ENCODE results near the gene FLT1. TPM values are rescaled to one million over a fixed set of nuclear protein-coding genes. Genes with fewer than 3 reads are reported as not detected.

The FLT1 gene
- total RNA-seq, 1 experiment from 2014 or later = 0.25 TPM

DNA sequence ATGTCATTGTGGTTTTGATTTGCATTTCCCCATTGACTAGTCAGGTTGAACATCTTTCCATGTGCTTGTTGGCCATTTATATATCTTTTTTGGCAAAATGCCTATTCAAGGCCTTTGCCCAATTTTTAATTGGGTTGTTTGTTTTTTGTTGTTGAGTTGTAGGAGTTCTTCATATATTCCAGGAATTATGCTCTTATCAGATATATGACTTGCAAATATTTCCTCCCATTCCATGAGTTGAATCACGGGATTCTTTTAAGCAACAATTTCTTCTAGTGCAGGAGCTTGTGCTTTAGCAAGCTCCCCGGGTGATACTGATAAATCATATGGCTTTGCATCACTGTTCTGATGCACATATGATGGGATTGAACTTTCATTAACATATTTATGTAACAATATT is 47.0 kb upstream of the FLT1 start:
- TF ChIP-seq SIN3A (IDR thresholded peaks at IDR 0.05; ENCODE audit: low read depth) (no peak), CBX3 (IDR thresholded peaks at IDR 0.05; ENCODE audit: low read depth) (no peak), EZH2 (IDR thresholded peaks at IDR 0.05) (no peak), EGR1 (IDR thresholded peaks at IDR 0.05; ENCODE audit: low read depth) (no peak), CEBPB (IDR thresholded peaks at IDR 0.05; ENCODE audit: low read depth) (no peak), FOSL1 (IDR thresholded peaks at IDR 0.05; ENCODE audit: low read depth) (no peak), SRF (IDR thresholded peaks at IDR 0.05; ENCODE audit: low read depth) (no peak), POLR2AphosphoS5 (IDR thresholded peaks at IDR 0.05; ENCODE audit: low read depth, low read length) (no peak), YY1 (IDR thresholded peaks at IDR 0.05; ENCODE audit: extremely low read depth, insufficient replicate concordance, low read depth, low read length) (no peak)
- TF ChIP-seq, protein P1, sequence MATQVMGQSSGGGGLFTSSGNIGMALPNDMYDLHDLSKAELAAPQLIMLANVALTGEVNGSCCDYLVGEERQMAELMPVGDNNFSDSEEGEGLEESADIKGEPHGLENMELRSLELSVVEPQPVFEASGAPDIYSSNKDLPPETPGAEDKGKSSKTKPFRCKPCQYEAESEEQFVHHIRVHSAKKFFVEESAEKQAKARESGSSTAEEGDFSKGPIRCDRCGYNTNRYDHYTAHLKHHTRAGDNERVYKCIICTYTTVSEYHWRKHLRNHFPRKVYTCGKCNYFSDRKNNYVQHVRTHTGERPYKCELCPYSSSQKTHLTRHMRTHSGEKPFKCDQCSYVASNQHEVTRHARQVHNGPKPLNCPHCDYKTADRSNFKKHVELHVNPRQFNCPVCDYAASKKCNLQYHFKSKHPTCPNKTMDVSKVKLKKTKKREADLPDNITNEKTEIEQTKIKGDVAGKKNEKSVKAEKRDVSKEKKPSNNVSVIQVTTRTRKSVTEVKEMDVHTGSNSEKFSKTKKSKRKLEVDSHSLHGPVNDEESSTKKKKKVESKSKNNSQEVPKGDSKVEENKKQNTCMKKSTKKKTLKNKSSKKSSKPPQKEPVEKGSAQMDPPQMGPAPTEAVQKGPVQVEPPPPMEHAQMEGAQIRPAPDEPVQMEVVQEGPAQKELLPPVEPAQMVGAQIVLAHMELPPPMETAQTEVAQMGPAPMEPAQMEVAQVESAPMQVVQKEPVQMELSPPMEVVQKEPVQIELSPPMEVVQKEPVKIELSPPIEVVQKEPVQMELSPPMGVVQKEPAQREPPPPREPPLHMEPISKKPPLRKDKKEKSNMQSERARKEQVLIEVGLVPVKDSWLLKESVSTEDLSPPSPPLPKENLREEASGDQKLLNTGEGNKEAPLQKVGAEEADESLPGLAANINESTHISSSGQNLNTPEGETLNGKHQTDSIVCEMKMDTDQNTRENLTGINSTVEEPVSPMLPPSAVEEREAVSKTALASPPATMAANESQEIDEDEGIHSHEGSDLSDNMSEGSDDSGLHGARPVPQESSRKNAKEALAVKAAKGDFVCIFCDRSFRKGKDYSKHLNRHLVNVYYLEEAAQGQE (IDR thresholded peaks at IDR 0.05; ENCODE audit: low read depth) = no peak
- TF ChIP-seq, protein P2, sequence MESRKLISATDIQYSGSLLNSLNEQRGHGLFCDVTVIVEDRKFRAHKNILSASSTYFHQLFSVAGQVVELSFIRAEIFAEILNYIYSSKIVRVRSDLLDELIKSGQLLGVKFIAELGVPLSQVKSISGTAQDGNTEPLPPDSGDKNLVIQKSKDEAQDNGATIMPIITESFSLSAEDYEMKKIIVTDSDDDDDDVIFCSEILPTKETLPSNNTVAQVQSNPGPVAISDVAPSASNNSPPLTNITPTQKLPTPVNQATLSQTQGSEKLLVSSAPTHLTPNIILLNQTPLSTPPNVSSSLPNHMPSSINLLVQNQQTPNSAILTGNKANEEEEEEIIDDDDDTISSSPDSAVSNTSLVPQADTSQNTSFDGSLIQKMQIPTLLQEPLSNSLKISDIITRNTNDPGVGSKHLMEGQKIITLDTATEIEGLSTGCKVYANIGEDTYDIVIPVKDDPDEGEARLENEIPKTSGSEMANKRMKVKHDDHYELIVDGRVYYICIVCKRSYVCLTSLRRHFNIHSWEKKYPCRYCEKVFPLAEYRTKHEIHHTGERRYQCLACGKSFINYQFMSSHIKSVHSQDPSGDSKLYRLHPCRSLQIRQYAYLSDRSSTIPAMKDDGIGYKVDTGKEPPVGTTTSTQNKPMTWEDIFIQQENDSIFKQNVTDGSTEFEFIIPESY (IDR thresholded peaks at IDR 0.05; ENCODE audit: extremely low read depth, insufficient replicate concordance, low read length) = no peak
- DNase-seq (ENCODE audit: low read depth, low spot score) = no peak
- Histone ChIP-seq H3K9me3 (ENCODE audit: control insufficient read depth in 1 of 2, insufficient read depth in 1 of 2, low read depth in 1 of 2, low read length in 2 of 2) (no peaks in the 10 kb centered on the region), H3K27ac (ENCODE audit: low read depth, low read length) (no peak overlapping the region), H3K27me3 (ENCODE audit: insufficient read depth, low read length) (no peaks in the 10 kb centered on the region), H3K9me2 (ENCODE audit: insufficient read depth) (no peaks in the 10 kb centered on the region), H3K4me1 (ENCODE audit: control insufficient read depth in 1 of 2, insufficient read depth in 2 of 2, low read length in 2 of 2) (no peaks in the 10 kb centered on the region), H3K4me3 (replicated peaks in 1 of 2; ENCODE audit: low read depth in 1 of 2, low read length in 2 of 2) (no peak overlapping the region), H4K20me1 (ENCODE audit: insufficient read depth) (no peaks in the 10 kb centered on the region), H3K79me2 (ENCODE audit: insufficient read depth, low read length) (no peaks in the 10 kb centered on the region), H3K9ac (ENCODE audit: low read length) (no peak overlapping the region), H3K4me2 (ENCODE audit: low read length) (no peak overlapping the region), H3K36me3 (ENCODE audit: control insufficient read depth in 1 of 2, insufficient read depth in 2 of 2, low read length in 2 of 2) (no peaks in the 10 kb centered on the region), H2AFZ (ENCODE audit: low read depth, low read length, poor library complexity, severe bottlenecking) (no peak overlapping the region)
- no TSS peak for BruUV-seq (replicated peaks)
- intact Hi-C loops (cut with micrococcal nuclease) = no loop called here
- CTCF ChIA-PET = no interaction called here
- RAD21 ChIA-PET (ENCODE audit: low non-redundant PET in 1 of 2, low total read pairs in 2 of 2, uncharacterized antibody in 2 of 2, unreplicated experiment in 2 of 2) = no interaction called here
- POLR2A ChIA-PET = no interaction called here
- ATAC-seq = no peak
